Nephron (organoid): ENCODE data around the gene HYCC1.

Source experiments
- H3K27ac Mint-ChIP-seq, 3 experiments: 2 replicates each; pipeline ENCODE4 v1.8.0; 2020; ENCODE audit warnings: mixed read lengths in 3 of 3, mild to moderate bottlenecking in 2 of 3, moderate library complexity in 1 of 3
- H3K27me3 Mint-ChIP-seq: 2 replicates; pipeline ENCODE4 v1.8.0; 2021; ENCODE audit warnings: low read depth, mild to moderate bottlenecking, moderate library complexity, mixed read lengths
- H3K36me3 Mint-ChIP-seq: 2 replicates; pipeline ENCODE4 v1.8.0; 2020; ENCODE audit warnings: low read depth, mixed read lengths
- H3K4me1 Mint-ChIP-seq: 2 replicates; pipeline ENCODE4 v1.8.0; 2020; ENCODE audit warnings: mixed read lengths
- H3K4me3 Mint-ChIP-seq, 3 experiments: 2 replicates each; pipeline ENCODE4 v1.8.0; 2020; ENCODE audit warnings: mild to moderate bottlenecking in 3 of 3, mixed read lengths in 3 of 3, moderate library complexity in 2 of 3
- H3K9me3 Mint-ChIP-seq: 2 replicates; pipeline ENCODE4 v1.8.0; 2020; ENCODE audit warnings: mixed read lengths
- TF ChIP-seq, protein P1 (sequence below), 3 experiments: fragments of 200-600 bp; sonication (generic); IDR thresholded peaks; one replicate each; pipeline ENCODE4 v1.5.0; 2021; ENCODE audit warnings: antibody characterized with exemption in 3 of 3; ENCODE audit not compliant: unreplicated experiment in 3 of 3

The HYCC1 gene

DNA sequence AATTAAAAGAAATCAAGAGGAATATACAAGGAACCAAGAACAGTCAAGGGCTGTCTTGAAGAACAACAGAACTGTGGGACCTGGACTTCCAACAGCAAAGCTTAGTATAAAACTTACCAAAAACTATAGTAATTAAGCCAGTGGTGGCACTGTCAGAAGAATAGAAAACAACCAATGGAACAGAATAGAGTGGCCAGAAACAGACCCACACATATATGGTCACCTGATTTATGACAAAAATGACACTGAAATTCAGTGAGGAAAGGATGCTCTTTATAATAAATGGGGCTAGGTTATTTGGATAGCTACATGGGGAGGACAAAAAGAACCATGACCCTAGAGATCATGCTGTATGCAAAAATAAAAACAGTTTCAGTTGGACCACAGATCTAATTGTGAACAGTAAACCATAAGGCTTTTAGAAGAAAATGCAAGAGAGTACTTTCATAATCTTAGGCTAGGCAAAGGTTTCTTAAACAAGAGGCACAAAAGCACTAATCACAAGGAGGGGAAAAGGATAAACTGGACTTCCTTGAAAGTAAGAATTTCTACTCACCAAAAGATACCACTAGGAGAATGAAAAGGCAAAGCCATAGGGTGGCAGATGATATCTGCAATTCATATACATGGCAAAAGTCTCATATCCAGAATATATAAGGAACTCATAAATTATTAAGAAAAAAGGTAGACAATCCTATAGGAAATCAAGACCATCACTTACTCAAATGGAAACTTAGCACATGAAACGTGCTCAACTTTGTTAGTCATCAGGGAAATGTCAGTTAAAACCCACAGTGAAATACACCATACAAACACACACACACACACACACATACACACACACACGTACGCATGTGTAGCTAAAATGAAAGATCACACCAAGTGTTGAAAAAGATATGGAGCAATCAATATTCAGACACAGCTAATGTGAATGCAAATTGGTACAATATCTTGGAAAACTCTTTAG is 20.8 kb downstream of the HYCC1 start:
- no peaks in the 10 kb centered on the region for H3K9me3 Mint-ChIP-seq
- H3K36me3 Mint-ChIP-seq, result peaks cover 5% of the 10 kb centered on the region
- no peak overlapping the region for H3K27ac Mint-ChIP-seq
- no peaks in the 10 kb centered on the region for H3K4me1 Mint-ChIP-seq
- no peaks in the 10 kb centered on the region for H3K27me3 Mint-ChIP-seq
- TF ChIP-seq, protein P1, sequence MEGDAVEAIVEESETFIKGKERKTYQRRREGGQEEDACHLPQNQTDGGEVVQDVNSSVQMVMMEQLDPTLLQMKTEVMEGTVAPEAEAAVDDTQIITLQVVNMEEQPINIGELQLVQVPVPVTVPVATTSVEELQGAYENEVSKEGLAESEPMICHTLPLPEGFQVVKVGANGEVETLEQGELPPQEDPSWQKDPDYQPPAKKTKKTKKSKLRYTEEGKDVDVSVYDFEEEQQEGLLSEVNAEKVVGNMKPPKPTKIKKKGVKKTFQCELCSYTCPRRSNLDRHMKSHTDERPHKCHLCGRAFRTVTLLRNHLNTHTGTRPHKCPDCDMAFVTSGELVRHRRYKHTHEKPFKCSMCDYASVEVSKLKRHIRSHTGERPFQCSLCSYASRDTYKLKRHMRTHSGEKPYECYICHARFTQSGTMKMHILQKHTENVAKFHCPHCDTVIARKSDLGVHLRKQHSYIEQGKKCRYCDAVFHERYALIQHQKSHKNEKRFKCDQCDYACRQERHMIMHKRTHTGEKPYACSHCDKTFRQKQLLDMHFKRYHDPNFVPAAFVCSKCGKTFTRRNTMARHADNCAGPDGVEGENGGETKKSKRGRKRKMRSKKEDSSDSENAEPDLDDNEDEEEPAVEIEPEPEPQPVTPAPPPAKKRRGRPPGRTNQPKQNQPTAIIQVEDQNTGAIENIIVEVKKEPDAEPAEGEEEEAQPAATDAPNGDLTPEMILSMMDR (IDR thresholded peaks at IDR 0.05; ENCODE audit: unreplicated experiment in 3 of 3), result no peak
- H3K4me3 Mint-ChIP-seq, result no peak overlapping the region

DNA sequence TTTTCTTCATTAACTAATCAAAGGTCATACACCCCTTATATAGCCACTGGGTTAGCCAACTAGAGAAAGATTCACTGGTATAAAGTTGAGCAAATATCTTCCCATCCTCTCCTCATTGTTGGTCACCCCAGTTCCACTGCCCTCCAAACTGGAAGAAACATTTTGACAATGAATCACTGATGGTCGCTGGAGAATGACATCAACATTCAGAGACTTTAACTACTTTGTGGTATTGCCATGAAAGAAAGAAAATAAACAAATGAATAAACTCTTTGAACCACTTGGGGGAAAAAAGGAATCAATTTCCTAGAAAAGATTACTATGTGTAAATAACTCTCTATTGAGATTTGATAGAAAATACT is 23.4 kb downstream of the HYCC1 start:
- Mint-ChIP-seq H3K9me3 (no peaks in the 10 kb centered on the region), H3K4me1 (no peaks in the 10 kb centered on the region), H3K27me3 (no peaks in the 10 kb centered on the region), H3K4me3 (no peak overlapping the region), H3K27ac (no peak overlapping the region), H3K36me3 (peaks cover 5% of the 10 kb centered on the region)
- TF ChIP-seq, protein P1 (IDR thresholded peaks at IDR 0.05; ENCODE audit: unreplicated experiment in 3 of 3), result no peak

DNA sequence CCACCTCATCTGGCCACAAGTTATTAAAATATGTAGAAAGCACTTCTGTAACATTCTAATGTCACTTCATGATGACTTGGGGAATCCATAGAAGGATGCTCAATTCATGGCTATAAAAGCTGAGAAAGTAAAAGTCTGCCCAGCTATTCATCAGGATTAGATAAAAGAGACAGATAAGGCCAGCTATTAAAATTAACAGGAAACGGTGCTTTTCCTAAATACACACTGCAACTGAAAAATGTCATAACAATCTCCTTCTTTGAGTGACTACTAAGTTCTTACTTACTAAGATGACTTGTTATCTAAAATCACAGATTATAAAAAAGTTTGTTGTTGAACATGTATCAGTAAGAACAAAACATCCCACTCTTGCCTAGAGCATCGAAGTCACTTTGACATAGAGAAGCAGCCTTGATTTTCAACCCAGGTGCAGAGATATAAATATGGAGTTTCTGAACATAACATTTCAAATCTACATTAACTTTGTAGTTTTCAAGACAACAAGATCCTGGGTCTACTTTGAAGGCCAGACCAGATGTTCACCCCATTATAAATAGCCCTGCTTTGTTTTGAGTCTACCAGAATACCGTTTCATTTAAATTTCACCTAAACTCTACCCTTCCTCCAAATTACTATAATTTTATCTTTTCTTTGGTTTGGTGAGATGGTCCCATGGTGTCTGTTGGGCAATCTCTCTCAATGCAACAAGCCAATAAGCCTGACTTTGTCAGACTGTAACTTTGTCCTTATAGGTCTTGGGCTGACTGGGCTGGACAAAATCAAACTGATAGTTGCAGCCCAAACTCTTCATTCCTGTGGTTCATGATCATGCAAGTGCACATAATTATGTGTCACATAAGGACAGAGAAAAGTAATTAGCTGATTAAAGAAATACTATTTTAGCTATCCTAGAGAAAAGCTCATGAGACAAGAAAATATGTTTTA is 24.0 kb downstream of the HYCC1 start:
- TF ChIP-seq, protein P1 (IDR thresholded peaks at IDR 0.05; ENCODE audit: unreplicated experiment in 3 of 3), result no peak
- Mint-ChIP-seq H3K36me3 (peaks cover 5% of the 10 kb centered on the region), H3K27me3 (no peaks in the 10 kb centered on the region), H3K27ac (no peak overlapping the region), H3K4me1 (no peaks in the 10 kb centered on the region), H3K9me3 (no peaks in the 10 kb centered on the region), H3K4me3 (no peak overlapping the region)

DNA sequence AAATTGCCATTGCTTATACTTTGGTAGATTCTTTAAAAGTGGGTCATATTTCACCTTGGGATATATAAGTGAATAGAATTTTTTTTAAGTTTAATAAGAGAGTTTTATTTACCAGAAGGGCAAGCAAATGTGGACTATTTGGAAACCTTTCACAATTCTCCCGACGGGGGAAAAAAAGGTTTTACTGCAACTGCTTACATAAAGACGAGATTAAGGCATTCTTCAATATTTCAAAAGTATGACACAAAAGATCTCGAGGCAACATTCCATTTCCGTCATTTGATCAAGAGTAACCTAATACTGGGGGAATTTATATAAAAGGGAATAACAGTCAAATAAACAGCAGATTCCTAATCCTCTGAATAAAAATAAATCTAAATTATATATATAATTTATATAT is 28.5 kb downstream of the HYCC1 start:
- Mint-ChIP-seq H3K4me3 (no peak overlapping the region), H3K4me1 (no peaks in the 10 kb centered on the region), H3K27ac (no peak overlapping the region), H3K27me3 (peaks cover 3% of the 10 kb centered on the region), H3K36me3 (peaks cover 10% of the 10 kb centered on the region), H3K9me3 (no peaks in the 10 kb centered on the region)
- TF ChIP-seq, protein P1 (IDR thresholded peaks at IDR 0.05; ENCODE audit: unreplicated experiment in 3 of 3), result no peak

DNA sequence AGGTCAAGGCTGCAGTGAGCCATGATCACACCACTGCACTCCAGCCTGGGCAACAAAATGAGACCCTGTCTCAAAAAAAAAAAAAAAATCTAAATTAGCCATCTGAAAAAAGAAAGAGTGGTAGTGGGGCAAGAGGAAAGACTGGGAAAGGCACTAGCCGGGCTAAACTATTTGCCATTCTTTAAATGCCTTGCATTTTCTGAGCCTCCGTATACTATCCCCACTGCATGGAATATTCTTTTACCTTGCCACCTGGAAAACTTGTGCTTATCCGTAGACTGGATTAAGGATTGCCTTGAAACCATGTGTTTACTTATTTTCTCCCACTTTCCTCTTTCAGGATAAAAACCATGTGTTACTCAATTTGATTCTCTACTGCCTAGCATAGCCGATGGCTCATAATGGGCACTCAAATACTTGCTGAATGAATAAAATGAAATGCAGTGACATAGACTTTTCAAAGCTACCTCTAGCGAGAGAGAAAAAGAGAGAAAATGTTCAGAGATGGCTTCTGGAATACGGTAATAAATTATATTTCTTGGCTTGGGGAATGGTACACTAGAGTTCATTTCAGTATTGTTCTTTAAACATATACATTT is 30.6 kb downstream of the HYCC1 start:
- Mint-ChIP-seq H3K9me3 (no peaks in the 10 kb centered on the region), H3K4me3 (no peak overlapping the region), H3K4me1 (no peaks in the 10 kb centered on the region), H3K27me3 (peaks cover 3% of the 10 kb centered on the region), H3K36me3 (peaks cover 5% of the 10 kb centered on the region), H3K27ac (no peak overlapping the region)
- TF ChIP-seq, protein P1 (IDR thresholded peaks at IDR 0.05; ENCODE audit: unreplicated experiment in 3 of 3), result no peak
